HEK293 (cell line): ENCODE results near the gene MARCHF3.

ENCODE experiments used
- CTCF ChIA-PET: fragments of 350-600 bp; formaldehyde crosslinking; extraction: SDS; loops from one replicate; lab custom pipeline; 2021; ENCODE audit warnings: antibody characterized with exemption; lab: Yijun Ruan, JAX
- POLR2A ChIA-PET: fragments of 300-600 bp; formaldehyde crosslinking; extraction: SDS; loops from one replicate; lab custom pipeline; 2020; ENCODE audit warnings: antibody characterized with exemption, inconsistent platforms; lab: Yijun Ruan, JAX
- H3K27ac ChIP-seq: fragments of 200-500 bp; sonication (Bioruptor generic); 2 replicates; pipeline ENCODE4 v1.5.1; 2014; ENCODE audit warnings: low read depth, low read length, control low read depth, inconsistent platforms; ENCODE audit errors: extremely low read depth
- H3K36me3 ChIP-seq, 2 experiments: fragments of 200-500 bp in 1 of 2; sonication (Bioruptor generic) in 1 of 2; 1 replicate in 1 of 2; 2 replicates in 1 of 2; pipeline ENCODE4 v1.5.1; 2014 to 2017; ENCODE audit warnings: inconsistent platforms in 2 of 2, low read length in 2 of 2; ENCODE audit not compliant: control insufficient read depth in 2 of 2, insufficient read depth in 1 of 2
- H3K4me1 ChIP-seq: fragments of 200-500 bp; sonication (Bioruptor generic); 2 replicates; pipeline ENCODE4 v1.5.1; 2014; ENCODE audit warnings: mild to moderate bottlenecking, low read length, inconsistent platforms; ENCODE audit not compliant: control insufficient read depth, insufficient read depth
- H3K4me3 ChIP-seq: 2 replicates; pipeline ENCODE4 v1.5.1; 2011; ENCODE audit warnings: low read depth, mild to moderate bottlenecking, control low read depth, low read length, moderate library complexity
- H3K9me3 ChIP-seq: fragments of 200-500 bp; sonication (Bioruptor generic); 2 replicates; pipeline ENCODE4 v1.5.1; 2014; ENCODE audit warnings: low read depth, low read length, inconsistent platforms; ENCODE audit not compliant: control insufficient read depth, insufficient read depth
- GLIS2 ChIP-seq: fragments of 450-650 bp; formaldehyde crosslinking; IDR thresholded peaks from 2 replicates; pipeline ENCODE4 v1.5.1; 2016; ENCODE audit warnings: missing biosample characterization, missing genetic modification characterization
- INSM2 ChIP-seq: fragments of 450-650 bp; formaldehyde crosslinking; IDR thresholded peaks from 2 replicates; pipeline ENCODE4 v1.5.1; 2016; ENCODE audit warnings: missing biosample characterization, missing genetic modification characterization
- MYNN ChIP-seq: fragments of 450-650 bp; formaldehyde crosslinking; IDR thresholded peaks from 2 replicates; pipeline ENCODE4 v1.5.1; 2016; ENCODE audit warnings: missing biosample characterization, missing genetic modification characterization, borderline replicate concordance
- MZF1 ChIP-seq: fragments of 450-650 bp; formaldehyde crosslinking; IDR thresholded peaks from 2 replicates; pipeline ENCODE4 v1.5.1; 2017; ENCODE audit warnings: missing biosample characterization, missing genetic modification characterization, borderline replicate concordance
- OSR2 ChIP-seq: fragments of 450-650 bp; formaldehyde crosslinking; IDR thresholded peaks from 2 replicates; pipeline ENCODE4 v1.5.1; 2016; ENCODE audit warnings: missing biosample characterization, missing genetic modification characterization
- PRDM10 ChIP-seq: fragments of 450-650 bp; formaldehyde crosslinking; IDR thresholded peaks from 2 replicates; pipeline ENCODE4 v1.5.1; 2016; ENCODE audit warnings: missing biosample characterization, missing genetic modification characterization
- REPIN1 ChIP-seq: fragments of 450-650 bp; formaldehyde crosslinking; IDR thresholded peaks from 2 replicates; pipeline ENCODE4 v1.5.1; 2017; ENCODE audit warnings: missing biosample characterization, missing genetic modification characterization, low read depth
- SCRT1 ChIP-seq: fragments of 450-650 bp; formaldehyde crosslinking; IDR thresholded peaks from 2 replicates; pipeline ENCODE4 v1.5.1; 2016; ENCODE audit warnings: missing biosample characterization, missing genetic modification characterization, borderline replicate concordance
- YY2 ChIP-seq: fragments of 450-650 bp; formaldehyde crosslinking; IDR thresholded peaks from 2 replicates; pipeline ENCODE4 v1.5.1; 2016; ENCODE audit warnings: missing biosample characterization, missing genetic modification characterization
- ZIC2 ChIP-seq: fragments of 450-650 bp; formaldehyde crosslinking; IDR thresholded peaks from 2 replicates; pipeline ENCODE4 v1.5.1; 2016; ENCODE audit warnings: missing biosample characterization, missing genetic modification characterization
- ZNF10 ChIP-seq: fragments of 450-650 bp; formaldehyde crosslinking; IDR thresholded peaks from 2 replicates; pipeline ENCODE4 v1.5.1; 2017; ENCODE audit warnings: missing biosample characterization, missing genetic modification characterization
- ZNF114 ChIP-seq: fragments of 450-650 bp; formaldehyde crosslinking; IDR thresholded peaks from 2 replicates; pipeline ENCODE4 v1.5.0; 2017; ENCODE audit warnings: missing biosample characterization, missing genetic modification characterization
- ZNF133 ChIP-seq: fragments of 450-650 bp; formaldehyde crosslinking; IDR thresholded peaks from 2 replicates; pipeline ENCODE4 v1.5.1; 2016; ENCODE audit warnings: missing biosample characterization, missing genetic modification characterization
- ZNF138 ChIP-seq: fragments of 450-650 bp; formaldehyde crosslinking; IDR thresholded peaks from 2 replicates; pipeline ENCODE4 v1.5.1; 2016; ENCODE audit warnings: missing biosample characterization, missing genetic modification characterization, borderline replicate concordance
- ZNF169 ChIP-seq: fragments of 450-650 bp; formaldehyde crosslinking; IDR thresholded peaks from 2 replicates; pipeline ENCODE4 v1.5.1; 2016; ENCODE audit warnings: missing biosample characterization, missing genetic modification characterization
- ZNF174 ChIP-seq: fragments of 450-650 bp; formaldehyde crosslinking; IDR thresholded peaks from 2 replicates; pipeline ENCODE4 v1.5.0; 2017; ENCODE audit warnings: missing biosample characterization, mild to moderate bottlenecking, missing genetic modification characterization
- ZNF211 ChIP-seq: fragments of 450-650 bp; formaldehyde crosslinking; IDR thresholded peaks from 2 replicates; pipeline ENCODE4 v1.5.1; 2016; ENCODE audit warnings: low read depth, missing biosample characterization, missing genetic modification characterization
- ZNF335 ChIP-seq: fragments of 450-650 bp; formaldehyde crosslinking; conservative IDR thresholded peaks from 2 replicates; pipeline ENCODE4 v1.5.1; 2016; ENCODE audit warnings: missing biosample characterization, missing genetic modification characterization
- ZNF624 ChIP-seq: fragments of 450-650 bp; formaldehyde crosslinking; IDR thresholded peaks from 2 replicates; pipeline ENCODE4 v1.5.1; 2017; ENCODE audit warnings: missing biosample characterization, missing genetic modification characterization
- ZSCAN16 ChIP-seq: fragments of 450-650 bp; formaldehyde crosslinking; IDR thresholded peaks from 2 replicates; pipeline ENCODE4 v1.5.1; 2016; ENCODE audit warnings: missing biosample characterization, missing genetic modification characterization
- TF ChIP-seq, protein P1 (sequence below): fragments of 450-650 bp; formaldehyde crosslinking; conservative IDR thresholded peaks from 2 replicates; pipeline ENCODE4 v1.5.1; 2016; ENCODE audit warnings: low read depth, missing biosample characterization, missing genetic modification characterization
- TF ChIP-seq, protein P2 (sequence below): fragments of 450-650 bp; formaldehyde crosslinking; IDR thresholded peaks from 2 replicates; pipeline ENCODE4 v1.5.1; 2016; ENCODE audit warnings: missing biosample characterization, missing genetic modification characterization

MARCHF3 gene

GRCh38 chr5:127070243-127070642 lies 39.9 kb upstream of the MARCHF3 start:
- TF ChIP-seq ZNF169 (tag by site-specific recombination) (no peak), ZNF138 (no peak), OSR2 (tag by site-specific recombination) (no peak), ZNF174 (tag by site-specific recombination) (no peak), ZSCAN16 (tag by site-specific recombination) (no peak), GLIS2 (tag by site-specific recombination) (no peak), REPIN1 (tag by site-specific recombination) (no peak), ZNF10 (no peak), ZIC2 (tag by site-specific recombination) (no peak), MZF1 (tag by site-specific recombination) (no peak), ZNF624 (tag by site-specific recombination) (no peak), ZNF133 (tag by site-specific recombination) (no peak), MYNN (no peak), YY2 (tag by site-specific recombination) (no peak), ZNF211 (tag by site-specific recombination) (no peak)
- TF ChIP-seq, protein P1, sequence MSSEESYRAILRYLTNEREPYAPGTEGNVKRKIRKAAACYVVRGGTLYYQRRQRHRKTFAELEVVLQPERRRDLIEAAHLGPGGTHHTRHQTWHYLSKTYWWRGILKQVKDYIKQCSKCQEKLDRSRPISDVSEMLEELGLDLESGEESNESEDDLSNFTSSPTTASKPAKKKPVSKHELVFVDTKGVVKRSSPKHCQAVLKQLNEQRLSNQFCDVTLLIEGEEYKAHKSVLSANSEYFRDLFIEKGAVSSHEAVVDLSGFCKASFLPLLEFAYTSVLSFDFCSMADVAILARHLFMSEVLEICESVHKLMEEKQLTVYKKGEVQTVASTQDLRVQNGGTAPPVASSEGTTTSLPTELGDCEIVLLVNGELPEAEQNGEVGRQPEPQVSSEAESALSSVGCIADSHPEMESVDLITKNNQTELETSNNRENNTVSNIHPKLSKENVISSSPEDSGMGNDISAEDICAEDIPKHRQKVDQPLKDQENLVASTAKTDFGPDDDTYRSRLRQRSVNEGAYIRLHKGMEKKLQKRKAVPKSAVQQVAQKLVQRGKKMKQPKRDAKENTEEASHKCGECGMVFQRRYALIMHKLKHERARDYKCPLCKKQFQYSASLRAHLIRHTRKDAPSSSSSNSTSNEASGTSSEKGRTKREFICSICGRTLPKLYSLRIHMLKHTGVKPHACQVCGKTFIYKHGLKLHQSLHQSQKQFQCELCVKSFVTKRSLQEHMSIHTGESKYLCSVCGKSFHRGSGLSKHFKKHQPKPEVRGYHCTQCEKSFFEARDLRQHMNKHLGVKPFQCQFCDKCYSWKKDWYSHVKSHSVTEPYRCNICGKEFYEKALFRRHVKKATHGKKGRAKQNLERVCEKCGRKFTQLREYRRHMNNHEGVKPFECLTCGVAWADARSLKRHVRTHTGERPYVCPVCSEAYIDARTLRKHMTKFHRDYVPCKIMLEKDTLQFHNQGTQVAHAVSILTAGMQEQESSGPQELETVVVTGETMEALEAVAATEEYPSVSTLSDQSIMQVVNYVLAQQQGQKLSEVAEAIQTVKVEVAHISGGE, result no peak
- TF ChIP-seq, protein P2, sequence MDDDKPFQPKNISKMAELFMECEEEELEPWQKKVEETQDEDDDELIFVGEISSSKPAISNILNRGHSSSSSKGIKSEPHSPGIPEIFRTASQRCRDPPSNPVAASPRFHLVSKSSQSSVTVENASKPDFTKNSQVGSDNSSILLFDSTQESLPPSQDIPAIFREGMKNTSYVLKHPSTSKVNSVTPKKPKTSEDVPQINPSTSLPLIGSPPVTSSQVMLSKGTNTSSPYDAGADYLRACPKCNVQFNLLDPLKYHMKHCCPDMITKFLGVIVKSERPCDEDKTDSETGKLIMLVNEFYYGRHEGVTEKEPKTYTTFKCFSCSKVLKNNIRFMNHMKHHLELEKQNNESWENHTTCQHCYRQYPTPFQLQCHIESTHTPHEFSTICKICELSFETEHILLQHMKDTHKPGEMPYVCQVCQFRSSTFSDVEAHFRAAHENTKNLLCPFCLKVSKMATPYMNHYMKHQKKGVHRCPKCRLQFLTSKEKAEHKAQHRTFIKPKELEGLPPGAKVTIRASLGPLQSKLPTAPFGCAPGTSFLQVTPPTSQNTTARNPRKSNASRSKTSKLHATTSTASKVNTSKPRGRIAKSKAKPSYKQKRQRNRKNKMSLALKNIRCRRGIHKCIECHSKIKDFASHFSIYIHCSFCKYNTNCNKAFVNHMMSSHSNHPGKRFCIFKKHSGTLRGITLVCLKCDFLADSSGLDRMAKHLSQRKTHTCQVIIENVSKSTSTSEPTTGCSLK (tag by site-specific recombination), result no peak
- CTCF ChIA-PET, result no interaction called here

GRCh38 chr5:127068493-127069214 lies 38.3 kb upstream of the MARCHF3 start:
- ChIA-PET CTCF (interaction anchor here (0.7 kb wide), 1 partner anchor 1775 kb away, joined by 3 read pairs; no protein-coding TSS in a partner anchor), POLR2A (no interaction called here)
- Histone ChIP-seq H3K4me1 (0 out of 2 replicates have a peak, but pooled peaks cover 2% of the 10 kb centered on the region), H3K9me3 (no peaks in the 10 kb centered on the region), H3K36me3 (peaks cover 0 to 24% of the 10 kb centered on the region in 2 experiments; a peak in 1 of 3 replicates), H3K27ac (no peak overlapping the region), H3K4me3 (no peak overlapping the region)
- TF ChIP-seq ZNF335 (tag by site-specific recombination) (0 out of 2 replicates have a peak, but pooled peaks have one; percentile 13), INSM2 (tag by site-specific recombination) (0 out of 2 replicates have a peak, but pooled peaks have one; percentile 25), SCRT1 (tag by site-specific recombination) (no peak), PRDM10 (tag by site-specific recombination) (peak; percentile 94), ZNF114 (tag by site-specific recombination) (no peak)

More at GRCh38 chr5:127070243-127070642, 39.9 kb upstream of the MARCHF3 start:
- peaks cover 4% of the 10 kb centered on the region; the same call in 1 of the 2 replicates for H3K4me1 ChIP-seq
- POLR2A ChIA-PET, result no interaction called here
- peaks cover 0 to 19% of the 10 kb centered on the region in 2 experiments; a peak in 1 of 3 replicates for H3K36me3 ChIP-seq
- H3K9me3 ChIP-seq, result no peaks in the 10 kb centered on the region
- no peak overlapping the region for H3K4me3 ChIP-seq
- H3K27ac ChIP-seq, result no peak overlapping the region
